Stimulated activated naive CD4-positive, alpha-beta T cell treated with Interleukin-2 at 50 U/mL for 16 hours (primary cell): Measurements from ENCODE around the gene LMO1.

Source experiments
- DNase-seq: peaks from one replicate; lab custom pipeline; 2025; lab: John Stamatoyannopoulos, UW

Gene LMO1

GRCh38 chr11:8205566-8205965, 58.1 kb downstream of the LMO1 start:
- no peak for DNase-seq

- DNase-seq, result no peak
These were observed 59.1 kb downstream of the LMO1 start for GRCh38 chr11:8204596-8204995.

- DNase-seq, result no peak
These were observed 59.7 kb downstream of the LMO1 start for GRCh38 chr11:8204025-8204424.

- DNase-seq, result no peak
These were observed 60.3 kb downstream of the LMO1 start for GRCh38 chr11:8203414-8203715.

GRCh38 chr11:8202516-8203413, 60.9 kb downstream of the LMO1 start:
- DNase-seq, result no peak

GRCh38 chr11:8201644-8202365, 61.9 kb downstream of the LMO1 start:
- DNase-seq, result no peak

GRCh38 chr11:8199676-8200075, 64.0 kb downstream of the LMO1 start:
- DNase-seq, result no peak

- DNase-seq, result no peak
These were observed 66.9 kb downstream of the LMO1 start for GRCh38 chr11:8196749-8197148.

GRCh38 chr11:8194956-8195355, 68.7 kb downstream of the LMO1 start:
- DNase-seq, result no peak

- no peak for DNase-seq
These were observed 70.8 kb downstream of the LMO1 start for GRCh38 chr11:8192896-8193209.

- peak; percentile 2 for DNase-seq
These were observed 71.4 kb downstream of the LMO1 start for GRCh38 chr11:8192016-8192895.

GRCh38 chr11:8190431-8190830, 73.2 kb downstream of the LMO1 start:
- no peak for DNase-seq

- no peak for DNase-seq
These were observed 77.2 kb downstream of the LMO1 start for GRCh38 chr11:8186429-8186828.

GRCh38 chr11:8183111-8183510, 80.6 kb downstream of the LMO1 start:
- DNase-seq, result no peak

GRCh38 chr11:8180469-8180868, 83.2 kb downstream of the LMO1 start:
- no peak for DNase-seq

- DNase-seq, result no peak
These were observed 85.4 kb downstream of the LMO1 start for GRCh38 chr11:8178297-8178696.

- DNase-seq, result no peak
These were observed 86.5 kb downstream of the LMO1 start for GRCh38 chr11:8177136-8177535.
